ENCODE data around the gene NR2F2.

The NR2F2 gene

DNA sequence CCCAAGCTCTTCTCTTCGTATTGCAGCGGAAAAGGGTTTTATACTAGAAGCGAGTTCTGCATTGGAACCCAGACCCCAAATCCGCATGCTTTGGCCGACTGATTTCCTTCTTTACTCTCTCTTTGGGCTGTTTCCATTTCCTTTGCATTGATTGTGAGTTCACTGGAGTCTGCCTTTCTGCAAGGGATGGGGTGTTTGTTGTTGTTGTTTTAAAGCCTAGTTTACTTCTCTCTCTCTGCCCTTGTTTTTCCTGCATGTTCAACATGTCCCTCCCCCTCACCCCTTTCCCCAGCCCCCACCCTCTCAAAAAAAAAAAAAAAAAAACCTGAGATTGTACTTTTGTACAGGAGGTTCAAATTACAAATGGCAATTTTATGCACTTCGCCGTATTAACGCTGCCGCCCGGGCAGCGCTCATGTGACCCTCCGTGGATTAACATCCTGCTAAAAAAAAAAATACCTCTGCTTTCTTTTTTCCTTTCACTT lies 2.2 kb downstream of the NR2F2 start:
- no peaks in the 10 kb centered on the region for H3K9me3 ChIP-seq (ENCODE audit: insufficient read depth, low read length, severe bottlenecking)
- DNase-seq: no peak
- no peak overlapping the region for H3K4me3 ChIP-seq (ENCODE audit: low read depth in 1 of 2, low read length in 2 of 2)
- no peak overlapping the region for H3K4me2 ChIP-seq (ENCODE audit: insufficient read depth, low read length)
- H3K79me2 ChIP-seq (ENCODE audit: insufficient read depth, low read length): no peaks in the 10 kb centered on the region
- H3K4me1 ChIP-seq (ENCODE audit: insufficient read depth, low read length): no peaks in the 10 kb centered on the region
- H3K27ac ChIP-seq (ENCODE audit: low read length): no peak overlapping the region
- no peak for TF ChIP-seq EZH2 (IDR thresholded peaks at IDR 0.05; ENCODE audit: borderline replicate concordance, low read depth, low read length, severe bottlenecking)
- TF ChIP-seq, protein P1, sequence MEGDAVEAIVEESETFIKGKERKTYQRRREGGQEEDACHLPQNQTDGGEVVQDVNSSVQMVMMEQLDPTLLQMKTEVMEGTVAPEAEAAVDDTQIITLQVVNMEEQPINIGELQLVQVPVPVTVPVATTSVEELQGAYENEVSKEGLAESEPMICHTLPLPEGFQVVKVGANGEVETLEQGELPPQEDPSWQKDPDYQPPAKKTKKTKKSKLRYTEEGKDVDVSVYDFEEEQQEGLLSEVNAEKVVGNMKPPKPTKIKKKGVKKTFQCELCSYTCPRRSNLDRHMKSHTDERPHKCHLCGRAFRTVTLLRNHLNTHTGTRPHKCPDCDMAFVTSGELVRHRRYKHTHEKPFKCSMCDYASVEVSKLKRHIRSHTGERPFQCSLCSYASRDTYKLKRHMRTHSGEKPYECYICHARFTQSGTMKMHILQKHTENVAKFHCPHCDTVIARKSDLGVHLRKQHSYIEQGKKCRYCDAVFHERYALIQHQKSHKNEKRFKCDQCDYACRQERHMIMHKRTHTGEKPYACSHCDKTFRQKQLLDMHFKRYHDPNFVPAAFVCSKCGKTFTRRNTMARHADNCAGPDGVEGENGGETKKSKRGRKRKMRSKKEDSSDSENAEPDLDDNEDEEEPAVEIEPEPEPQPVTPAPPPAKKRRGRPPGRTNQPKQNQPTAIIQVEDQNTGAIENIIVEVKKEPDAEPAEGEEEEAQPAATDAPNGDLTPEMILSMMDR (IDR thresholded peaks at IDR 0.05; ENCODE audit: borderline replicate concordance, extremely low read depth, low read length, poor library complexity, severe bottlenecking): no peak
- no peaks in the 10 kb centered on the region for H4K20me1 ChIP-seq (ENCODE audit: insufficient read depth, low read length)
- no peak overlapping the region for H2AFZ ChIP-seq (ENCODE audit: low read depth, low read length)
- peaks cover 7% of the 10 kb centered on the region for H3K27me3 ChIP-seq (ENCODE audit: insufficient read depth, low read length, poor library complexity)
- ATAC-seq (ENCODE audit: insufficient read depth, low read depth): no peak
- H3K9ac ChIP-seq (ENCODE audit: low read depth, low read length): no peak overlapping the region
- H3K36me3 ChIP-seq (ENCODE audit: insufficient read depth, low read length): no peaks in the 10 kb centered on the region

DNA sequence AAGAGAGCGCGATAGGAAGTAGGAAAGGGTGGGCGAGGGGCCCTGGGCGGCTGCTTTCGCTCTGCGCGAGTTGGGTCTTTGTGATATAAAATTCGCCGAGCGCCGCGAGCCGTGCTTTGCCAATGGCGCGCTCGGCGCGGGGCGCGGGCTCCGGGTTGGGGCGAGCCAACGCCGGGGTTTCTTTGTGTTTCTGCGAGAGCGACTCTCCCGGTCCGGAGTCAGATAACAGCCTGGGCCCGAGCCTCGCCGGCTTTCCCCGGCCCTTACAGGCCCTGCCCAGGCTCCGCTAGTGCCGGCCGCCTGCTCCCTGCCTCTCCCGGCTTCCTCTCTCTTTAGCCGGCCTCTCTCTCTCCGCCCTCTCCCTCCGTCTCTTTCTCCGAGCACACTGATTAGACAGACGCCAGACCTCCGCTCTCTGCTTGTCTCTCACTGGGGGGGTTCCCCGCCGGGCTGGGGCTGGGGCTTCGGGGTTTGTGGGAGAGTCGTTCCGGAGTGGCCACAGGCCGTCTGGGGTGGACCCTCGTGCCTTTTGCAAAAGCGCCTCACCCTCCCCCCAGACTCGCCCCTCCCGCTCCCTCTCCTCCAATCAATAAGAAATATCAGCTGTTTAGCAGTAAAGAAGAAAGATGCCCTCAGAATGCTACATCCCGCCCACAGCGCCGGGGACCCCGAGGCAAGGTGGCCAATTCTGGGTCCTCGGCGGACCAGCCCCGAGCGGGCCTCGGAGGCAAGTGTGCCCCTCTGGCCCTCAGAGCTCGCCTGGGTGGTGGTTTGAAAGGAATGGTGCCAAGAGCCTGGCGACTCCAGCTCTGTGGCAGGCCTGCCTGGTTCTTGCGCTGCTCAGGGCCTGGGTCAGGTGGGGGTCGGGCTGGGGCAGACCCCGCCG lies 2.9 kb downstream of the NR2F2 start:
- Histone ChIP-seq H3K4me2 (ENCODE audit: insufficient read depth, low read length) (no peak overlapping the region), H3K9ac (ENCODE audit: low read depth, low read length) (no peak overlapping the region), H3K27ac (ENCODE audit: low read length) (no peak overlapping the region), H3K36me3 (ENCODE audit: insufficient read depth, low read length) (no peaks in the 10 kb centered on the region), H3K4me3 (ENCODE audit: low read depth in 1 of 2, low read length in 2 of 2) (no peak overlapping the region), H3K9me3 (ENCODE audit: insufficient read depth, low read length, severe bottlenecking) (no peaks in the 10 kb centered on the region), H3K79me2 (ENCODE audit: insufficient read depth, low read length) (no peaks in the 10 kb centered on the region), H3K4me1 (ENCODE audit: insufficient read depth, low read length) (no peaks in the 10 kb centered on the region), H2AFZ (ENCODE audit: low read depth, low read length) (no peak overlapping the region), H3K27me3 (ENCODE audit: insufficient read depth, low read length, poor library complexity) (peaks cover 7% of the 10 kb centered on the region), H4K20me1 (ENCODE audit: insufficient read depth, low read length) (no peaks in the 10 kb centered on the region)
- ATAC-seq (ENCODE audit: insufficient read depth, low read depth): no peak
- TF ChIP-seq EZH2 (IDR thresholded peaks at IDR 0.05; ENCODE audit: borderline replicate concordance, low read depth, low read length, severe bottlenecking): no peak
- TF ChIP-seq, protein P1 (IDR thresholded peaks at IDR 0.05; ENCODE audit: borderline replicate concordance, extremely low read depth, low read length, poor library complexity, severe bottlenecking): no peak
- no peak for DNase-seq

DNA sequence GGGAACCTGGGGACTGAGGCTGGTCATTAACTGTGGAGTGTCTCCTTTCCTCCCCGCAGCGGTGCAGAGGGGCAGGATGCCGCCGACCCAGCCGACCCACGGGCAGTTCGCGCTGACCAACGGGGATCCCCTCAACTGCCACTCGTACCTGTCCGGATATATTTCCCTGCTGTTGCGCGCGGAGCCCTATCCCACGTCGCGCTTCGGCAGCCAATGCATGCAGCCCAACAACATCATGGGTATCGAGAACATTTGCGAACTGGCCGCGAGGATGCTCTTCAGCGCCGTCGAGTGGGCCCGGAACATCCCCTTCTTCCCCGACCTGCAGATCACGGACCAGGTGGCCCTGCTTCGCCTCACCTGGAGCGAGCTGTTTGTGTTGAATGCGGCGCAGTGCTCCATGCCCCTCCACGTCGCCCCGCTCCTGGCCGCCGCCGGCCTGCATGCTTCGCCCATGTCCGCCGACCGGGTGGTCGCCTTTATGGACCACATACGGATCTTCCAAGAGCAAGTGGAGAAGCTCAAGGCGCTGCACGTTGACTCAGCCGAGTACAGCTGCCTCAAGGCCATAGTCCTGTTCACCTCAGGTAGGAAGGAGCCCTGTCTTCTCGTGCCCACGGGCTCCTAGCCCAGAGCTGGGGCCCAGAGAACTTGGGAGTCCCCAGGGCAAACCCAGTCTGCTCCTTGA lies 3.7 kb downstream of the NR2F2 start:
- Histone ChIP-seq H3K9me3 (ENCODE audit: insufficient read depth, low read length, severe bottlenecking) (no peaks in the 10 kb centered on the region), H3K4me1 (ENCODE audit: insufficient read depth, low read length) (no peaks in the 10 kb centered on the region), H4K20me1 (ENCODE audit: insufficient read depth, low read length) (no peaks in the 10 kb centered on the region), H2AFZ (ENCODE audit: low read depth, low read length) (no peak overlapping the region), H3K4me3 (ENCODE audit: low read depth in 1 of 2, low read length in 2 of 2) (no peak overlapping the region), H3K79me2 (ENCODE audit: insufficient read depth, low read length) (no peaks in the 10 kb centered on the region), H3K27ac (ENCODE audit: low read length) (no peak overlapping the region), H3K27me3 (ENCODE audit: insufficient read depth, low read length, poor library complexity) (peaks cover 7% of the 10 kb centered on the region), H3K9ac (ENCODE audit: low read depth, low read length) (no peak overlapping the region), H3K4me2 (ENCODE audit: insufficient read depth, low read length) (no peak overlapping the region), H3K36me3 (ENCODE audit: insufficient read depth, low read length) (no peaks in the 10 kb centered on the region)
- no peak for ATAC-seq (ENCODE audit: insufficient read depth, low read depth)
- no peak for DNase-seq
- TF ChIP-seq, protein P1 (IDR thresholded peaks at IDR 0.05; ENCODE audit: borderline replicate concordance, extremely low read depth, low read length, poor library complexity, severe bottlenecking): no peak
- TF ChIP-seq EZH2 (IDR thresholded peaks at IDR 0.05; ENCODE audit: borderline replicate concordance, low read depth, low read length, severe bottlenecking): no peak

Measured in DND-41 (cell line).